Liver (tissue), 9 donors: ENCODE results near the gene GPR31. TPM values are rescaled to one million over a fixed set of nuclear protein-coding genes. Genes with fewer than 3 reads are reported as not detected.

Experiments
- DNase-seq: peaks from one replicate; pipeline ENCODE4 v3.0.0-alpha.2; 2017; ENCODE audit warnings: low spot score
- H3K27ac ChIP-seq, 2 donors: one replicate each; pipeline ENCODE4 v1.7.0; 2013; ENCODE audit warnings: inconsistent platforms in 2 of 2, low read length in 2 of 2, control low read depth in 1 of 2, low read depth in 1 of 2, mild to moderate bottlenecking in 1 of 2
- H3K27me3 ChIP-seq, 4 donors: one replicate each; pipeline versions ENCODE4 v1.6.1 to v1.7.0; 2013; ENCODE audit warnings: low read length in 3 of 4, inconsistent platforms in 1 of 4, mild to moderate bottlenecking in 1 of 4, moderate library complexity in 1 of 4; ENCODE audit not compliant: control insufficient read depth in 4 of 4, insufficient read depth in 4 of 4
- H3K36me3 ChIP-seq, 4 donors: one replicate each; pipeline versions ENCODE4 v1.6.1 to v1.7.0; 2013; ENCODE audit warnings: low read length in 3 of 4, mild to moderate bottlenecking in 3 of 4, low read depth in 1 of 4, moderate library complexity in 1 of 4; ENCODE audit not compliant: control insufficient read depth in 4 of 4, insufficient read depth in 3 of 4
- H3K4me1 ChIP-seq, 4 donors: one replicate each; pipeline versions ENCODE4 v1.6.1 to v1.7.0; 2013; ENCODE audit warnings: low read length in 3 of 4, mild to moderate bottlenecking in 3 of 4, moderate library complexity in 1 of 4; ENCODE audit not compliant: control insufficient read depth in 4 of 4, insufficient read depth in 4 of 4
- H3K4me3 ChIP-seq, 3 donors: one replicate each; pipeline versions ENCODE4 v1.6.1 to v1.7.0; 2013; ENCODE audit warnings: low read length in 3 of 3, control low read depth in 1 of 3, low read depth in 1 of 3, mild to moderate bottlenecking in 1 of 3
- H3K9ac ChIP-seq, 2 donors: one replicate each; pipeline ENCODE4 v1.7.0; 2013; ENCODE audit warnings: low read length in 2 of 2, mild to moderate bottlenecking in 2 of 2, moderate library complexity in 2 of 2, control low read depth in 1 of 2, low read depth in 1 of 2
- H3K9me3 ChIP-seq, 4 donors: one replicate each; pipeline versions ENCODE4 v1.6.1 to v1.7.0; 2013; ENCODE audit warnings: low read length in 3 of 4; ENCODE audit not compliant: control insufficient read depth in 4 of 4
- EGR1 ChIP-seq, 2 donors: IDR thresholded peaks; 2 replicates each; pipeline ENCODE4 v1.6.1; 2016 to 2018; ENCODE audit warnings: antibody characterized with exemption in 2 of 2, low read depth in 2 of 2
- FOXA1 ChIP-seq: IDR thresholded peaks from 2 replicates; pipeline ENCODE4 v1.6.1; 2016; ENCODE audit warnings: antibody characterized with exemption
- FOXA2 ChIP-seq: IDR thresholded peaks from 2 replicates; pipeline ENCODE4 v1.6.1; 2016; ENCODE audit warnings: antibody characterized with exemption
- GABPA ChIP-seq, 2 donors: IDR thresholded peaks in 1 of 2; conservative IDR thresholded peaks in 1 of 2; 2 replicates each; pipeline ENCODE4 v1.6.1; 2016; ENCODE audit warnings: antibody characterized with exemption in 2 of 2, mild to moderate bottlenecking in 1 of 2, moderate library complexity in 1 of 2
- HNF4A ChIP-seq, 2 donors: conservative IDR thresholded peaks; 2 replicates each; pipeline ENCODE4 v1.6.1; 2016; ENCODE audit warnings: antibody characterized with exemption in 2 of 2, mild to moderate bottlenecking in 2 of 2
- HNF4G ChIP-seq: IDR thresholded peaks from 2 replicates; pipeline ENCODE4 v1.6.1; 2016; ENCODE audit warnings: antibody characterized with exemption
- JUND ChIP-seq, 2 donors: IDR thresholded peaks; 2 replicates each; pipeline ENCODE4 v1.6.1; 2016; ENCODE audit warnings: antibody characterized with exemption in 2 of 2
- NR2F2 ChIP-seq: IDR thresholded peaks from 2 replicates; pipeline ENCODE4 v1.6.1; 2016; ENCODE audit warnings: antibody characterized with exemption
- TAF1 ChIP-seq: conservative IDR thresholded peaks from 2 replicates; pipeline ENCODE4 v1.6.1; 2016; ENCODE audit warnings: antibody characterized with exemption, mild to moderate bottlenecking
- YY1 ChIP-seq: IDR thresholded peaks from 2 replicates; pipeline ENCODE4 v1.6.1; 2016; ENCODE audit warnings: antibody characterized with exemption, mild to moderate bottlenecking
- WGBS: extraction: QIAGEN DNeasy Blood & Tissue Kit; methylation state at CpG from one replicate; pipeline ENCODE4 v1.1.7; 2013; 5-methylcytosine and 5-hydroxymethylcytosine counted together
- polyA plus RNA-seq, 2 donors: library from polyadenylated mRNA; stranded (reverse) in 1 of 2; unstranded in 1 of 2; fragments of 200-250 nt in 1 of 2; fragments of >200 nt in 1 of 2; fragmentation: Nextera tagmentation in 1 of 2; extraction: Ambion mirVana in 1 of 2; gene quantifications; one replicate each; pipeline versions ENCODE4 v1.2.1 to v1.2.3, GENCODE V29; 2013 to 2015
- total RNA-seq, 2 donors: library from RNA; depleted of rRNA; stranded (reverse); fragments of >200 nt; gene quantifications; one replicate each; pipeline ENCODE4 v1.2.3, GENCODE V29; 2014
- TF ChIP-seq, protein P1 (sequence below): IDR thresholded peaks from 2 replicates; pipeline ENCODE4 v1.6.1; 2016; ENCODE audit warnings: antibody characterized with exemption
- donor health status: healthy.
- donor health status: healthy.
- donor health status: healthy.
- donor health status: healthy.
- donor health status: healthy.

Gene GPR31
- total and polyA plus RNA-seq, 4 donors, result not detected

- Histone ChIP-seq H3K9me3 (no peaks in the 10 kb centered on the region), H3K27me3 (no peaks in the 10 kb centered on the region), H3K4me1 (no peaks in the 10 kb centered on the region), H3K36me3 (no peaks in the 10 kb centered on the region), H3K9ac (no peak overlapping the region), H3K4me3 (no peak overlapping the region), H3K27ac (no peak overlapping the region)
- TF ChIP-seq FOXA2, result no peak
- TF ChIP-seq, protein P1, sequence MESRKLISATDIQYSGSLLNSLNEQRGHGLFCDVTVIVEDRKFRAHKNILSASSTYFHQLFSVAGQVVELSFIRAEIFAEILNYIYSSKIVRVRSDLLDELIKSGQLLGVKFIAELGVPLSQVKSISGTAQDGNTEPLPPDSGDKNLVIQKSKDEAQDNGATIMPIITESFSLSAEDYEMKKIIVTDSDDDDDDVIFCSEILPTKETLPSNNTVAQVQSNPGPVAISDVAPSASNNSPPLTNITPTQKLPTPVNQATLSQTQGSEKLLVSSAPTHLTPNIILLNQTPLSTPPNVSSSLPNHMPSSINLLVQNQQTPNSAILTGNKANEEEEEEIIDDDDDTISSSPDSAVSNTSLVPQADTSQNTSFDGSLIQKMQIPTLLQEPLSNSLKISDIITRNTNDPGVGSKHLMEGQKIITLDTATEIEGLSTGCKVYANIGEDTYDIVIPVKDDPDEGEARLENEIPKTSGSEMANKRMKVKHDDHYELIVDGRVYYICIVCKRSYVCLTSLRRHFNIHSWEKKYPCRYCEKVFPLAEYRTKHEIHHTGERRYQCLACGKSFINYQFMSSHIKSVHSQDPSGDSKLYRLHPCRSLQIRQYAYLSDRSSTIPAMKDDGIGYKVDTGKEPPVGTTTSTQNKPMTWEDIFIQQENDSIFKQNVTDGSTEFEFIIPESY, result no peak
- TF ChIP-seq YY1, result no peak
- no peak for TF ChIP-seq HNF4G
- TF ChIP-seq JUND (IDR thresholded peaks at IDR 0.05), result no peak
- TF ChIP-seq EGR1 (IDR thresholded peaks at IDR 0.05; ENCODE audit: low read depth in 2 of 2), result no peak
- DNase-seq, result no peak
- 89% methylated on average over 5 of the region's 5 CpGs for WGBS
Measured at GRCh38 chr6:167108278-167108677, 49.5 kb downstream of the GPR31 start.

DNA sequence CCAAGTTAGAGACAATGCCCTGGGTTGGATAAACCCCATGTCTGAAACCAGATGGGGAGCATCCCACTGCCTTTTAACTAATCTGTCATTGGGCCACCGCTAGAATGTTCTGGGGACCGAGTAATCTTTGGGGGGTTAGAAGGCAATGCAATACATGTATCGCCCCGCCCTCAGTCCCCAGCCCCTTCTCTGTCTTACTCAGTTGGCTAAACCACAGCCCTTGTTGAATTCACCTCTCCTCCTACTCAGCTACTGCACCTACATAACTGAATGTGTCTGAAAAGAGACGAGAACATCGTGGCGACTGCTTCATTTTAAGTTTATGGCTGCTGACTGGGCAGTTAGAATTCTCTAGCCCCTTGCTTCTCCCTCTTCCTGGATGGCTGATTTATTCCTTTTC is 50.0 kb downstream of the GPR31 start:
- no peak for TF ChIP-seq NR2F2
- no peak for TF ChIP-seq GABPA (IDR thresholded peaks at IDR 0.05 in 1 of 2, conservative IDR thresholded peaks at IDR 0.05 in 1 of 2)
- TF ChIP-seq HNF4A (conservative IDR thresholded peaks at IDR 0.05), result no peak
- TF ChIP-seq FOXA1, result no peak
- H3K9me3 ChIP-seq, result no peaks in the 10 kb centered on the region
- no peaks in the 10 kb centered on the region for H3K4me1 ChIP-seq
- no peak overlapping the region for H3K9ac ChIP-seq
- no peak for DNase-seq
- H3K27ac ChIP-seq, result no peak overlapping the region
- 84% methylated on average over 7 of the region's 7 CpGs for WGBS
- H3K27me3 ChIP-seq, result no peaks in the 10 kb centered on the region
- H3K4me3 ChIP-seq, result no peak overlapping the region
- no peaks in the 10 kb centered on the region for H3K36me3 ChIP-seq

DNA sequence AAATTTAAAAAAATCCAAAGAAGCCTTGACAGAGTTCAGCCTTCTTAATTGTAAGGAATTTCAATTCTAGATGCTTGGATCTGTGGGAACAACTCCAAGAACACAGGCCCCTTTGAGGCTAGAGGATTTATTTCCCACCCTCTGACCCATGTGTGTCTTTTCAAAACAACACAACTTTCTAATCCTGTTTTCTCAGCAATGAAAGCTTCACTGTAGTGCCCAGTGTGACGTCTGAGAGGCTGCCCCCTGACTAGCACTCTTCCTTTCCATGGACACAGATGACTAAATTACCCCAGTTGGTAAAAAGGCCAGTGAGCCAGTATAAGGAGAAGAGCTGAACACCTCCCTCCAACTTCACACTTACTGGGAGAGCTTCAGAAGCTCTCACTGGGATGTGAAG is 51.4 kb downstream of the GPR31 start:
- no peak for DNase-seq
- Histone ChIP-seq H3K27me3 (no peaks in the 10 kb centered on the region), H3K9ac (no peak overlapping the region), H3K9me3 (no peaks in the 10 kb centered on the region), H3K27ac (no peak overlapping the region), H3K36me3 (no peaks in the 10 kb centered on the region), H3K4me3 (no peak overlapping the region), H3K4me1 (no peaks in the 10 kb centered on the region)
- TF ChIP-seq TAF1 (no peak), NR2F2 (no peak), HNF4G (no peak)
- TF ChIP-seq, protein P1, result no peak
- 85% methylated on average over 1 of the region's 1 CpG for WGBS

Other genes starting within 250 kb of the GPR31 start
- gene RNASET2, start 201.4 kb downstream of the GPR31 start, total RNA-seq, result 10 to 100 TPM; 30.4 to 37.2 TPM
- 10 to 100 TPM; 17.7 to 19.6 TPM for gene RNASET2, start 201.4 kb downstream of the GPR31 start, polyA plus RNA-seq
- 10 to 100 TPM; 22.0 to 32.0 TPM for gene CEP43, start 158.6 kb downstream of the GPR31 start, total RNA-seq
- 10 to 100 TPM; 12.0 to 14.0 TPM for gene CEP43, start 158.6 kb downstream of the GPR31 start, polyA plus RNA-seq
- gene CCR6, start 34.9 kb downstream of the GPR31 start, total RNA-seq, result 1 to 10 TPM in 1 of 2 donors, not detected in 1; 8.4 TPM
- under 1 TPM in 1 of 2 donors, not detected in 1; 0.02 TPM for gene CCR6, start 34.9 kb downstream of the GPR31 start, polyA plus RNA-seq
- 10 to 100 TPM in 1 of 2 donors, 1 to 10 TPM in 1; 6.5 to 14.0 TPM for gene UNC93A, start 133.3 kb upstream of the GPR31 start, total RNA-seq
- gene UNC93A, start 133.3 kb upstream of the GPR31 start, polyA plus RNA-seq, result 1 to 10 TPM in 1 of 2 donors, under 1 TPM in 1; 0.79 to 2.8 TPM
- not detected for gene TTLL2, start 167.1 kb upstream of the GPR31 start, total RNA-seq
- gene TTLL2, start 167.1 kb upstream of the GPR31 start, polyA plus RNA-seq, result under 1 TPM in 1 of 2 donors, not detected in 1; 0.18 TPM